GF-D8 (cell line): ENCODE measurements around the gene CHMP6.

Source experiments
- DNase-seq: peaks from one replicate; lab custom pipeline; 2025; lab: John Stamatoyannopoulos, UW

CHMP6 gene

GRCh38 chr17:80992077-80992947 lies 671 bp downstream of the CHMP6 start:
- no peak for DNase-seq

GRCh38 chr17:80992948-80993624 lies 1.4 kb downstream of the CHMP6 start:
- no peak for DNase-seq

GRCh38 chr17:80995131-80995530 lies 3.5 kb downstream of the CHMP6 start:
- no peak for DNase-seq

GRCh38 chr17:80996422-80997305 lies 5.0 kb downstream of the CHMP6 start:
- no peak for DNase-seq

- DNase-seq = peak; percentile 41
These were observed 5.9 kb downstream of the CHMP6 start for GRCh38 chr17:80997424-80998117.

- DNase-seq = no peak
These were observed 6.6 kb downstream of the CHMP6 start for GRCh38 chr17:80998118-80998747.

- no peak for DNase-seq
These were observed 7.3 kb downstream of the CHMP6 start for GRCh38 chr17:80998748-80999535.

GRCh38 chr17:80999536-81000333 lies 8.1 kb downstream of the CHMP6 start:
- DNase-seq = no peak

- no peak for DNase-seq
These were observed 8.6 kb downstream of the CHMP6 start for GRCh38 chr17:81000334-81000630.

- DNase-seq = no peak
These were observed 9.2 kb downstream of the CHMP6 start for GRCh38 chr17:81000631-81001357.

- no peak for DNase-seq
These were observed 10.4 kb downstream of the CHMP6 start for GRCh38 chr17:81002013-81002384.

- DNase-seq = no peak
These were observed 11.0 kb downstream of the CHMP6 start for GRCh38 chr17:81002409-81003361.

- no peak for DNase-seq
These were observed 12.3 kb downstream of the CHMP6 start for GRCh38 chr17:81003711-81004475.

GRCh38 chr17:81006891-81007290 lies 15.2 kb downstream of the CHMP6 start:
- no peak for DNase-seq

GRCh38 chr17:81008140-81008539 lies 16.5 kb downstream of the CHMP6 start:
- DNase-seq = no peak

- no peak for DNase-seq
These were observed 17.5 kb downstream of the CHMP6 start for GRCh38 chr17:81009136-81009535.

- no peak for DNase-seq
These were observed 19.3 kb downstream of the CHMP6 start for GRCh38 chr17:81010935-81011334.
